C4-2B (cell line): Measurements from ENCODE around the gene NISCH.

ENCODE experiments used
- CTCF ChIP-seq: fragments of 450-650 bp; conservative IDR thresholded peaks from 2 replicates; pipeline ENCODE4 v1.5.1; 2017; ENCODE audit warnings: mild to moderate bottlenecking
- ZFX ChIP-seq: fragments of 450-650 bp; IDR thresholded peaks from 2 replicates; pipeline ENCODE4 v1.6.1; 2017

DNA sequence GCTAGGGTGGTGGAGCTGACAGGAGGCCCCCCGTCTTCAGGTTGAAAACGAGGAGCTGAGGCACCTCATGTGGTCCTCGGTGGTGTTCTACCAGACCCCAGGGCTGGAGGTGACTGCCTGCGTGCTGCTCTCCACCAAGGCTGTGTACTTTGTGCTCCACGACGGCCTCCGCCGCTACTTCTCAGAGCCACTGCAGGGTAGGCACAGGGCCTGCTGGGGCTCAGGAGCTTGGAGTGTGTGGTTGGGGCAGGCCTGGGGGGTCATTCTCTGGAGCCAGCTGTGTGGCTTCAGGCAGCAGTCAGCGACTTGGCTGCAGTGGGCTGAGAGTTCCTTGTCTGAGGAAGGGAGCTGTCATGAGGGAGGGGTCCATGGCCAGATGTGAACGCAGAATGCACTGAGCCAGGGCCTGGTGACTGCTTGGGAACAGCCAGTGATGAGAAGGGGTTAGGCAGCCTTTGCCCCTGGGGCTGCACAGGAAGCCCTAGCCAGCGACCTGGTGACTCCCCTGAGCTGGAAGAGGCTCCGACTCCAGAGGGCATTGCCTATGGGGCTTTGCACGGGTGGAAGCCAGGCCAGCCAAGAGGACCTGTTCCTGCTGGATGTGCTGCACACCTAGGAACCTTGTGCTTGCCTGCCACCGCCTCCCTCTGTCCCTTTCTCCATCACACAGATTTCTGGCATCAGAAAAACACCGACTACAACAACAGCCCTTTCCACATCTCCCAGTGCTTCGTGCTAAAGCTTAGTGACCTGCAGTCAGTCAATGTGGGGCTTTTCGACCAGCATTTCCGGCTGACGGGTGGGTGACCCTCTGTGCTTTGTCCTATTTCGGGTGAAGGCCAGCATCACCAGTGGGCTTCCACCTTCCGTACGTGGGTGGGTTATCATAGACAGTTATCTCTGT is 34.9 kb downstream of the NISCH start:
- TF ChIP-seq CTCF (no peak), ZFX (no peak)
